Heart right ventricle (tissue), 16 donors: Measurements from ENCODE around the gene CMTM7. TPM values are rescaled to one million over a fixed set of nuclear protein-coding genes. Genes with fewer than 3 reads are reported as not detected.

Source experiments
- ATAC-seq, 8 donors: fragments of 200-7000 bp; cut with Tn5 transposase; one replicate each; pipeline ENCODE4 v1.9.1; 2020; ENCODE audit warnings: mild to moderate bottlenecking in 8 of 8, moderate library complexity in 8 of 8, moderate number of reproducible peaks in 1 of 8
- DNase-seq, 2 donors: peaks; one replicate each; pipeline ENCODE4 v3.0.0-alpha.2; 2020
- H3K27ac ChIP-seq, 10 donors: fragments of 200-600 bp; sonication (generic) in 2 of 10; one replicate each; pipeline versions ENCODE4 v1.5.0 to v1.8.0; 2020 to 2022; ENCODE audit warnings: mild to moderate bottlenecking in 3 of 10
- H3K27me3 ChIP-seq, 7 donors: fragments of 200-600 bp; one replicate each; pipeline ENCODE4 v1.8.0; 2021 to 2022; ENCODE audit warnings: mild to moderate bottlenecking in 2 of 7
- H3K36me3 ChIP-seq, 9 donors: fragments of 200-600 bp; sonication (generic) in 1 of 9; one replicate each; pipeline versions ENCODE4 v1.5.0 to v1.8.0; 2020 to 2022; ENCODE audit warnings: mild to moderate bottlenecking in 2 of 9
- H3K4me1 ChIP-seq, 9 donors: fragments of 200-600 bp; sonication (generic) in 1 of 9; one replicate each; pipeline versions ENCODE4 v1.5.0 to v1.8.0; 2020 to 2022; ENCODE audit warnings: mild to moderate bottlenecking in 4 of 9
- H3K4me3 ChIP-seq, 10 donors: fragments of 200-600 bp; sonication (generic) in 2 of 10; one replicate each; pipeline versions ENCODE4 v1.5.0 to v1.8.0; 2020 to 2022; ENCODE audit warnings: mild to moderate bottlenecking in 7 of 10, moderate library complexity in 2 of 10
- H3K9me3 ChIP-seq, 11 donors: fragments of 200-600 bp in 10 of 11; sonication (generic) in 2 of 11; one replicate each; pipeline versions ENCODE4 v1.5.0 to v1.8.0; 2013 to 2022; ENCODE audit warnings: mild to moderate bottlenecking in 2 of 11, control low read depth in 1 of 11, moderate library complexity in 1 of 11
- WGBS, 2 donors: extraction: QIAGEN DNeasy Blood & Tissue Kit; methylation state at CpG; one replicate each; pipeline ENCODE4 v1.1.7; 2013; ENCODE audit warnings: inconsistent platforms in 1 of 2; 5-methylcytosine and 5-hydroxymethylcytosine counted together
- intact Hi-C, 10 donors: fragments of 100-400 bp; cut with DNase I; formaldehyde crosslinking; loops; one replicate each; pipeline versions ENCODE4 v1.11.1 to v1.14.2; 2022
- polyA plus RNA-seq, 2 donors: library from polyadenylated mRNA; stranded (reverse); fragments of 200-250 nt; gene quantifications; one replicate each; pipeline ENCODE4 v1.2.3, GENCODE V29; 2013
- total RNA-seq, 10 donors: library from RNA; stranded (reverse); fragmentation: NEBNext Ultra II Directional in 3 of 10; extraction: Animal tissue kit (Norgen Biotek cat#: 25700) in 3 of 10; gene quantifications; one replicate each; pipeline versions ENCODE4 v1.2.1 to v1.2.4, GENCODE V29; 2021 to 2023
- TF ChIP-seq, protein P1 (sequence below), 9 donors: fragments of 200-600 bp; sonication (generic) in 2 of 9; IDR thresholded peaks; one replicate each; pipeline versions ENCODE4 v1.5.0 to v1.8.0; 2021 to 2022; ENCODE audit warnings: antibody characterized with exemption in 9 of 9, mild to moderate bottlenecking in 5 of 9, moderate library complexity in 1 of 9
- donor health status: Arrhythmogenic right ventricular cardiomyopathy.
- donor health status: ischemic (EF 13 %, LVEDD 7.1; RV severe dilation, severe dysfunction).
- donor health status: healthy with polysubstance abuse.
- donor health status: DM: no; HTN: yes; CAD: no.
- donor health status: DM: no; HTN: no; CAD: no.
- donor health status: ischemic (EF 25% LVEDD 6.9; RV normal size, moderate dysfunction).
- donor health status: ischemic (EF 25% LVEDD 5.7; RV mildly dilated, moderate dysfunction).
- donor health status: healthy.
- donor health status: DM: yes; HTN: yes; CAD: no.
- donor health status: Ischemic cardiomyopathy.
- donor health status: ischemic (EF 35%, LVEDD 5.7; RV mildly dilated, moderate dysfunction).
- donor health status: nonischemic (EF 11% LVEDD 7.7; RV severe dilation, severe dysfunction).
- donor health status: DM: yes; HTN: yes; CAD: no.
- donor health status: PGD.
- donor health status: ischemic (EF 29% LVEDD 5.4; RV normal size, mild dysfunction).
- donor health status: nonischemic (EF 23%, LVEDD 6.1; RV moderate dilation, normal function).

The CMTM7 gene
- total and polyA plus RNA-seq, 12 donors: 1.7 to 9.2 (median 3.0) TPM

DNA sequence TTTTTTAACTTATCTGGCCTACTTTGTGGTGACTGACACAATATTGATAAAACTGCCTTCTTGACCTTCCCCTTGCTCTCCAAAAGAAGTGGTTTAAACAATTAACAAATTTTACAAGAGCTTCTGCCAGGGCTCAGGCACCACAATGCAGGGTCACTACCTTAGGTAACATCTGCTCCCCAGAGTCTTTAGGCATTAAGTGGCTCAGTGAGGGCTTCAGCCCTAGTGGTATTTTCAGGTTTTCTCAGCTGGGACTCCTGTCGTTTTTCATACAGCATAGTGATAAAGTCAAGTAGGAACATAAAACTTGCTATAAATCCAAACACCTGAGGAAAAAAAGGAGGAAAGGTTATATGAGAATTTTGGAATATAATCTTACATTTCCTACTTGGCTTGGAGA is 92.1 kb downstream of the CMTM7 start:
- TF ChIP-seq, protein P1, sequence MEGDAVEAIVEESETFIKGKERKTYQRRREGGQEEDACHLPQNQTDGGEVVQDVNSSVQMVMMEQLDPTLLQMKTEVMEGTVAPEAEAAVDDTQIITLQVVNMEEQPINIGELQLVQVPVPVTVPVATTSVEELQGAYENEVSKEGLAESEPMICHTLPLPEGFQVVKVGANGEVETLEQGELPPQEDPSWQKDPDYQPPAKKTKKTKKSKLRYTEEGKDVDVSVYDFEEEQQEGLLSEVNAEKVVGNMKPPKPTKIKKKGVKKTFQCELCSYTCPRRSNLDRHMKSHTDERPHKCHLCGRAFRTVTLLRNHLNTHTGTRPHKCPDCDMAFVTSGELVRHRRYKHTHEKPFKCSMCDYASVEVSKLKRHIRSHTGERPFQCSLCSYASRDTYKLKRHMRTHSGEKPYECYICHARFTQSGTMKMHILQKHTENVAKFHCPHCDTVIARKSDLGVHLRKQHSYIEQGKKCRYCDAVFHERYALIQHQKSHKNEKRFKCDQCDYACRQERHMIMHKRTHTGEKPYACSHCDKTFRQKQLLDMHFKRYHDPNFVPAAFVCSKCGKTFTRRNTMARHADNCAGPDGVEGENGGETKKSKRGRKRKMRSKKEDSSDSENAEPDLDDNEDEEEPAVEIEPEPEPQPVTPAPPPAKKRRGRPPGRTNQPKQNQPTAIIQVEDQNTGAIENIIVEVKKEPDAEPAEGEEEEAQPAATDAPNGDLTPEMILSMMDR (IDR thresholded peaks at IDR 0.05): no peak
- no peak for ATAC-seq
- H3K9me3 ChIP-seq: no peaks in the 10 kb centered on the region

DNA sequence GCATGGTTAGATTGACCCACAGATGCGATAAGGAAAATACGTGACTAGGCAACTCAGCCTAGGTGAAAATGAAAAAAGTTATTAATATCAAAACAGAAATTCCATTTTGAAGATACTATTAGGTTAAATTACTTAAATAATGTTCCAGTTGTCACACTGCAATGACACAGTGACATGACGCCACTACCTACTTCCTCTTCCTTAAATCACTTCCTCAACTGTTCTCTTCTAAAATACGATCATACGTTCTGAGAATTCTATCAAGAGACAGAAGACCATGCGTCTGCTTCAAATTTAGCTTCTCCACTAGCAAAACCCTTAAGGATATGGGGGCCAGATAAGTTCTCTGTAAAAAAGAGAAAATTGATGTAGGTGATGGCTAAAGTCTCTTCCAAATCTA is 92.8 kb downstream of the CMTM7 start:
- TF ChIP-seq, protein P1 (IDR thresholded peaks at IDR 0.05): no peak
- ATAC-seq (peak in 2 of 8 donors; percentile 39 to 69), DNase-seq (no peak)
- H3K27me3 ChIP-seq: no peaks in the 10 kb centered on the region
- H3K36me3 ChIP-seq: peaks cover 0 to 83% (median 0%) of the 10 kb centered on the region in 9 donors
- H3K27ac ChIP-seq: peak overlapping the region in 3 of 10 donors; percentile 7 to 81 (median 13)
- no peaks in the 10 kb centered on the region for H3K9me3 ChIP-seq
- intact Hi-C loops: no loop called here
- WGBS, 2 donors: 82 to 83% methylated on average over 6 of the region's 6 CpGs
- no peak overlapping the region for H3K4me3 ChIP-seq
- peaks cover 0 to 28% (median 3%) of the 10 kb centered on the region in 9 donors for H3K4me1 ChIP-seq

More for the DNA sequence above, 92.1 kb downstream of the CMTM7 start:
- H3K27ac ChIP-seq: peak overlapping the region in 2 of 10 donors; percentile 13 to 81
- no peak overlapping the region for H3K4me3 ChIP-seq
- H3K36me3 ChIP-seq: peaks cover 0 to 83% (median 0%) of the 10 kb centered on the region in 9 donors
- no peak for DNase-seq
- H3K27me3 ChIP-seq: no peaks in the 10 kb centered on the region
- intact Hi-C loops: no loop called here
- H3K4me1 ChIP-seq: peaks cover 0 to 28% (median 3%) of the 10 kb centered on the region in 9 donors
- WGBS, 2 donors: 55 to 64% methylated on average over 1 of the region's 1 CpG

DNA sequence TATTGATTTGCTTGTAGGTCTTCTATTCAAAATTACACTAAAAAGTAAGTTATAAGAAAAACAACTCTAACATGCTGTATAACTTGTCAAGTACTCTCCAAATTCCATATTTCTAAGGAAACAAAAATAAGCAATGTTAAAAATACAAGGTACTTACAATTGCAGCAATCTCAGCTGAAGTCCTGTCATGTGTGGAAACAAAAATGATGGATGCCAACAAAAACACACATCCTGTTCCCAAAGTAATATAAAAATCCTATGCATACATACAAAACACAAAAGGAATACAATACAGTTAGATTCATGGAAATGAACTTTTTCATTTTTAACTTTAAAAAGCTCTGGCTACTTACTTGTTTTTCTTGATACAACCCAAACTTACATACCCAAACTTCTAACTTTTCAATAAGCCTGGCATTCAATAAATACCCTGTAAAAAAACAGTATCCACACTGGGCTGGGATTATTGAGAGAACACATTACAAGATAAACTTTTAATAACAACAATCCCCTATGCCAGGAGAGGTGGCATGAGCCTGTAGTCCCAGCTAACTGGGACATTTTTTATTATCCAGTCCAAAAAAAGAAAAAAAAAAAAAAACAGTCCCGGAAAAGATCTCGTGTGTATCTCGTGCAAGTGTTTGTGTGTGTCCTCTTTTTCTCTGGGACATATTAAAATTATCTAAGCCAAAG is 96.3 kb downstream of the CMTM7 start:
- Histone ChIP-seq H3K27me3 (no peaks in the 10 kb centered on the region), H3K4me1 (peaks cover 0 to 21% (median 9%) of the 10 kb centered on the region in 9 donors), H3K27ac (no peak overlapping the region), H3K4me3 (no peak overlapping the region), H3K36me3 (peaks cover 0 to 77% (median 0%) of the 10 kb centered on the region in 9 donors), H3K9me3 (no peaks in the 10 kb centered on the region)
- TF ChIP-seq, protein P1 (IDR thresholded peaks at IDR 0.05): no peak
- ATAC-seq (peak in 1 of 8 donors; percentile 51), DNase-seq (no peak)
- intact Hi-C loops: no loop called here
- 32 to 48% methylated on average over 3 of the region's 3 CpGs for WGBS, 2 donors

DNA sequence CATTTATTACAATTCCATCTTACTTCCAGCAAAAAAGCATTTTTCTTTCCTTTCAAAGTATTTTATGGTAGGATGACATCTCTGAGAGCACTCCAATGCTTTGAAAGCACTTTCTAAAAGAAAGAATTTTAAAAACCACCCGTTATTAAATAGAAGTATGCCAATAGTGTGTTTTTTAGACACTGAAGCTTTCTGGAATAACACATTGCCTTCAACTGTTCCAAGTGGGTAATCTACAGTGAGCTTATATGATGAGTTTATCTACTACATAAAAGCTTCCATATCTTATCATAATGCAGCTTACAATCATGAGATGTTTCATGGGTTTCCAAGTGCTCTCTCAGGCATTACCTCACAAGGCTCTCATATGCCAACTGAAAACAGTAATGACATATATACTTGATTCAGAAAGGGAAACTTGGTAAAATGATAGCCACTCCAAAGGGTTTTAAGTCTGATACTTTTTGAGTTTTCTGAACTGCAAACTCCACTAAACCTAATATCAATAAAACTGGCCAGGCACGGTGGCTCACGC is 96.9 kb downstream of the CMTM7 start:
- H3K27me3 ChIP-seq: no peaks in the 10 kb centered on the region
- WGBS, 2 donors: 79 to 83% methylated on average over 3 of the region's 3 CpGs
- H3K4me1 ChIP-seq: peaks cover 0 to 27% (median 15%) of the 10 kb centered on the region in 9 donors
- DNase-seq: no peak
- H3K27ac ChIP-seq: no peak overlapping the region
- TF ChIP-seq, protein P1 (IDR thresholded peaks at IDR 0.05): no peak
- ATAC-seq: no peak
- no peaks in the 10 kb centered on the region for H3K9me3 ChIP-seq
- peaks cover 0 to 71% (median 0%) of the 10 kb centered on the region in 9 donors for H3K36me3 ChIP-seq
- intact Hi-C loops: no loop called here
- H3K4me3 ChIP-seq: no peak overlapping the region
